H1 (cell line): ENCODE data around the gene ZNF471. TPM values are rescaled to one million over a fixed set of nuclear protein-coding genes. Genes with fewer than 3 reads are reported as not detected.

Source experiments
- ATF3 ChIP-seq: IDR thresholded peaks from 2 replicates; pipeline ENCODE4 v1.6.1; 2011; ENCODE audit warnings: low read depth, mild to moderate bottlenecking, low read length; ENCODE audit not compliant: insufficient read depth
- CBX5 ChIP-seq: fragments of 300-800, 300-1000 bp; sonication (generic); IDR thresholded peaks from 2 replicates; pipeline ENCODE4 v1.7.1; 2016; ENCODE audit warnings: antibody characterized with exemption, low read length, low read depth
- CREB1 ChIP-seq: IDR thresholded peaks from 2 replicates; pipeline ENCODE4 v1.6.1; 2012; ENCODE audit warnings: inconsistent platforms
- GABPA ChIP-seq: IDR thresholded peaks from 2 replicates; pipeline ENCODE4 v1.6.1; 2011; ENCODE audit warnings: mild to moderate bottlenecking, low read length, moderate library complexity, borderline replicate concordance; ENCODE audit not compliant: insufficient read depth
- JUND ChIP-seq: IDR thresholded peaks from 2 replicates; pipeline ENCODE4 v1.6.1; 2011; ENCODE audit warnings: mild to moderate bottlenecking, improper control_type of control experiment, low read length
- POLR2A ChIP-seq, 2 experiments: IDR thresholded peaks; 1 replicate in 1 of 2; 2 replicates in 1 of 2; pipeline ENCODE4 v1.6.1; 2011; ENCODE audit warnings: low read depth in 2 of 2, low read length in 2 of 2, mild to moderate bottlenecking in 2 of 2; ENCODE audit errors: control extremely low read depth in 1 of 2
- POLR2AphosphoS5 ChIP-seq: IDR thresholded peaks from 2 replicates; pipeline ENCODE4 v1.6.1; 2011; ENCODE audit warnings: low read depth, low read length
- SAP30 ChIP-seq: fragments of 300-600 bp; sonication (generic); IDR thresholded peaks from 2 replicates; pipeline ENCODE4 v1.7.1; 2012; ENCODE audit warnings: low read length, moderate library complexity, mild to moderate bottlenecking, inconsistent platforms; ENCODE audit not compliant: insufficient read depth, insufficient replicate concordance
- SRF ChIP-seq: IDR thresholded peaks from 2 replicates; pipeline ENCODE4 v1.6.1; 2011; ENCODE audit warnings: mild to moderate bottlenecking, low read depth, low read length, moderate library complexity
- TAF1 ChIP-seq: IDR thresholded peaks from 2 replicates; pipeline ENCODE4 v1.6.1; 2011; ENCODE audit warnings: mild to moderate bottlenecking, low read depth, low read length
- TEAD4 ChIP-seq: IDR thresholded peaks from 2 replicates; pipeline ENCODE4 v1.6.1; 2012; ENCODE audit warnings: low read depth, low read length, inconsistent platforms, mixed read lengths
- polyA plus RNA-seq, 7 experiments: library from polyadenylated mRNA; depleted of rRNA in 3 of 7; stranded (reverse) in 5 of 7; unstranded in 2 of 7; fragments of >200 nt in 5 of 7; fragments of 200-250 nt in 2 of 7; gene quantifications; 1 replicate in 5 of 7; 2 replicates in 1 of 7; 4 replicates in 1 of 7; pipeline versions ENCODE4 v1.2.1 to v1.2.3, GENCODE V29; 2011 to 2013; ENCODE audit warnings: missing spikeins in 2 of 7, mixed read lengths in 2 of 7
- total RNA-seq: library from RNA; stranded (reverse); fragmentation: NEBNext Ultra II Directional; extraction: Animal tissue kit (Norgen Biotek cat#: 25700); gene quantifications from 2 replicates; pipeline ENCODE4 v1.2.1, GENCODE V29; 2021

The ZNF471 gene
- total and polyA plus RNA-seq, 2 of the 8 experiments (the other 6 are each of a cell fraction or from before 2014, with no cell fraction given), result 0.73 to 0.74 TPM

GRCh38 chr19:56491399-56491798, 16.3 kb upstream of the ZNF471 start (continued):
- no peak for TF ChIP-seq CREB1
- TF ChIP-seq SAP30, result no peak
- TF ChIP-seq POLR2AphosphoS5, result no peak
- TF ChIP-seq GABPA, result no peak
- TF ChIP-seq SRF, result no peak
- TF ChIP-seq CBX5, result no peak
- no peak for TF ChIP-seq TAF1
- no peak for TF ChIP-seq POLR2A (IDR thresholded peaks at IDR 0.05; ENCODE audit: control extremely low read depth in 1 of 2, low read depth in 2 of 2, low read length in 2 of 2)
- no peak for TF ChIP-seq ATF3
- peak; percentile 52; the same call in 1 of the 2 replicates for TF ChIP-seq TEAD4
- no peak for TF ChIP-seq JUND
